HG02870 (cell line): ENCODE data around the gene ACSS3.
A peak's percentile ranks its signal among the peaks of the same experiment; 100 is the strongest.
"Not testable (repeated sequence)": the region's sequence is repeated elsewhere in the genome, so short reads cannot be mapped to it uniquely, and the experiment has no call there.

ENCODE experiments used
- ATAC-seq: cut with Tn5 transposase; IDR thresholded peaks from one replicate; pipeline ENCODE4 v1.9.1; 2021; ENCODE audit warnings: mild to moderate bottlenecking, moderate library complexity; ENCODE audit not compliant: unreplicated experiment

ACSS3 gene

DNA sequence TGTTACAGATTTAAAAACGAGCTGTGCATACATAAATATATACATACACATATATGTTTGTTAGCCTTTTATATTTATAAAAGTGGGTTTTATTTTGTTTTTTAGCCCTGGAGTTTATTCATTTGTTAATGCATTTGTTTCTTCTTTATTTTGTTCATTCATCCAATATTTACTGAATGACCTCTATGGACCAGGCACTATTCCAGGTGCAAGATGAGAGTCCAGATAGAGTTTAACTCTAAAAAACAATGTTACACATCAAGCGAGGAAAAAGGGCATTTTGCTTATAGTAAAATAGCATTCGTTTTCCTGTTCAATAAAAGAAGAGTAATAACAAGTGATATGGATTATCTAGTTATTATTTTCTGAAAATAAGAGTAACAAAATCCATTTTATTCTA, 14.2 kb downstream of the ACSS3 start:
- no peak for ATAC-seq

GRCh38 chr12:81094718-81095360, 17.0 kb downstream of the ACSS3 start:
- ATAC-seq, result no peak

GRCh38 chr12:81095501-81096232, 17.8 kb downstream of the ACSS3 start:
- no peak for ATAC-seq

DNA sequence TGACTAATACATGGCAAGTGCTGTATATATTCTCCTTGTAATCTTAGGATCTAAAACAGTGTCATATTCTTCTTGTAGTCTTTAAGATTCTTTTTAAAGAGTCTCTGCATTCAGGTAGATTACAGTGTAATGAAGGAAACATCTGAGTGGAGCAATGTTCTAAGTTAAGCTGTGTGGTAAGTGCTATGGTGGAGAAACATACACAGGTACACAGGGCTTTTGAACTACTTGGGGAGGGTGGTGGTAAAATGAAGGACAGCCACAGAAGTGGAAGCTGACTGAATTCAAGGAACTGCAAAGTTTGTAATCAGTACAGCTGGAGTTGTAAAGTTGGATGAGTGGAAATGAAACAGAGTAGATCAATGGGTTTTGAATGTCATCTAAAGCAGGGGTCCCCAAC, 27.8 kb downstream of the ACSS3 start:
- ATAC-seq, result no peak

GRCh38 chr12:81114226-81114625, 36.3 kb downstream of the ACSS3 start:
- ATAC-seq, result no peak

DNA sequence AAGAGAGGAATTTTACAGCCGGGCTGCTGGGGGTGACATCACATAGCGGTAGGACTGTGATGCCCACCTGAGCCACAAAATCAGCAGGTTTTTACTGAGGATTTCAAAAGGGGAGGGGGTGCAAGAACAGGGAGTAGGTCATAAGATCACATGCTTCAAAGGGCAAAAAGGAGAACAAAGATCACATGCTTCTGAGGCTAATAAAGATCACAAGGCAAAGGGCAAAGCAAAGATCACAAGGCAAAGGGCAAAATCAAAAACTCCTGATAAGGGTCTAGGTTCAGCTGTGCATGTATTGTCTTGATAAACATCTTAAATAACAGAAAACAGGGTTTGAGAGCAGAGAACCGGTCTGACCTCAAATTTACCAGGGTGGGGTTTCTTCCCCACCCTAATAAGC, 41.2 kb downstream of the ACSS3 start:
- ATAC-seq, result not testable (repeated sequence)

GRCh38 chr12:81120961-81121360, 43.1 kb downstream of the ACSS3 start:
- ATAC-seq, result no peak

DNA sequence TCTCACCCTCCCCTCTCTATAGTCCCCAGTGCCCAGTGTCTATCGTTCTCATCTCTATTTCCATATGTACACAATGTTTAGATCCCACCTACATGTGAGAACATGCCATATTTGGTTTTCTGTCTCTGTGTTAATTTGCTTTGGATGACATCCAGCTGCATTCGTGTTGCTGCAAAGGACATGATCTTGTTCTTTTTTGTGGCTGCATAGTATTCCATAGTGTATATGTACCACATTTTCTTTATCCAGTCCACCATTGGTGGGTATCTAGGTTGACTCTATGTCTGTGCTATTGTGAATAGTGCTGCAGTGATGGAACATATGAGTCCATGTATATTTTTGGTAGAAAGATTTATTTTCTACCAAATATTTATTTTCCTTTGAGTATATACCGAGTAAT, 45.7 kb downstream of the ACSS3 start:
- no peak for ATAC-seq

GRCh38 chr12:81125691-81126090, 47.8 kb downstream of the ACSS3 start:
- no peak for ATAC-seq

GRCh38 chr12:81128930-81129554, 51.2 kb downstream of the ACSS3 start:
- peak; percentile 100 for ATAC-seq

DNA sequence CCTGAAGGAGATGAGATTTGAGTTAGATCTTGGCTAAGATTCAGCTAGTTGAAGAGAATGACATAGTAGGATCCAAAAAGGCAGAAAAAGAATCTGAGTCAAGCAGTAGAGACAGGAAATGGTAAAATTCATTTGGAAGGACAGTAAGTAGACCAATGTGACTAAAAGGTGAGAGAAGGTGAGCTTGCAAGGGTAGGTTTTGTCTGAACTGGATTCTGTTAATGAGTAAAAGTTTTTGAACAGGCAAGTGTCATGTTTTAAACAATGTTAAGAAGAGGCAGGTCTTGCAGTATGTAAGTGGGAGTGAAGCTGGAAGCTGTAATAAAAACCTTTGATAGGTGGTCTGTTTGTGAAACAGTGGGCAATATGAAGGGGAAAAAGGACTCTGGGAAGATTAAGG, 58.6 kb downstream of the ACSS3 start:
- no peak for ATAC-seq

DNA sequence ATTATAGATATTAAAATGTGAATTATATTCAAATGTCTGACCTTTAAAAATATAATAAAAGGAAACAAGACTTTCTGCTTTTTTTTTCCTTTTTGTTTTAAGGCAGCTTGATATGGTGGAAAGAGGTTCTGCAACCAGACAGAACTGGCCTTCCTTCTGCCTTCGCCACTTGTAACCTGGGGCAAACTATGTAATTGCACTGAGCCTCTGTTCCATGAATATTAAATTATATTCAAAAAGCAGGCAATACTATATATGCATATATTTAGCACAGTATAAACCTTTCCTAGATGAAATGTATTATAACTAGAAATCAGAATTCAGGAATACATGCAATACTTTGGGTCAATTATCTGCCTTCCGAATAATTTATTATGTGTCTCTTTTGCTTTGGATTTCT, 59.9 kb downstream of the ACSS3 start:
- ATAC-seq, result no peak

- no peak for ATAC-seq
Measured at GRCh38 chr12:81141217-81141616, 63.3 kb downstream of the ACSS3 start.

DNA sequence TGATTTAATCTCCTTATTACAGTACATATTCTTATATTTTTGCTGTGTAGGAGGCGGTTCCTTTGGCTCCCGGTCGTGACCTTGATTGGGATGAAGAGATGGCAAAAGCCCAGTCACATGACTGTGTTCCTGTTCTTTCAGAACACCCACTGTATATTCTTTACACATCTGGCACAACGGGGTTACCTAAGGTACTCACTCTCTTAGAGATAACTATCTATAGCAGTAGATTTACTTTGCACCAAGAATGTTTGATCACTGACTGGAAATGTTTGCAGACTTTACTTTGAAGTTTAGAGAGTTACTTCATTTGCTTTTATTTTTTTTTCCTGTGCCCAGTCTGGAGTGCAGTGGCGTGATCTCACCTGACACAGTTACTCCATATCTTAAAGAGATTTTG, 65.2 kb downstream of the ACSS3 start:
- ATAC-seq, result no peak

DNA sequence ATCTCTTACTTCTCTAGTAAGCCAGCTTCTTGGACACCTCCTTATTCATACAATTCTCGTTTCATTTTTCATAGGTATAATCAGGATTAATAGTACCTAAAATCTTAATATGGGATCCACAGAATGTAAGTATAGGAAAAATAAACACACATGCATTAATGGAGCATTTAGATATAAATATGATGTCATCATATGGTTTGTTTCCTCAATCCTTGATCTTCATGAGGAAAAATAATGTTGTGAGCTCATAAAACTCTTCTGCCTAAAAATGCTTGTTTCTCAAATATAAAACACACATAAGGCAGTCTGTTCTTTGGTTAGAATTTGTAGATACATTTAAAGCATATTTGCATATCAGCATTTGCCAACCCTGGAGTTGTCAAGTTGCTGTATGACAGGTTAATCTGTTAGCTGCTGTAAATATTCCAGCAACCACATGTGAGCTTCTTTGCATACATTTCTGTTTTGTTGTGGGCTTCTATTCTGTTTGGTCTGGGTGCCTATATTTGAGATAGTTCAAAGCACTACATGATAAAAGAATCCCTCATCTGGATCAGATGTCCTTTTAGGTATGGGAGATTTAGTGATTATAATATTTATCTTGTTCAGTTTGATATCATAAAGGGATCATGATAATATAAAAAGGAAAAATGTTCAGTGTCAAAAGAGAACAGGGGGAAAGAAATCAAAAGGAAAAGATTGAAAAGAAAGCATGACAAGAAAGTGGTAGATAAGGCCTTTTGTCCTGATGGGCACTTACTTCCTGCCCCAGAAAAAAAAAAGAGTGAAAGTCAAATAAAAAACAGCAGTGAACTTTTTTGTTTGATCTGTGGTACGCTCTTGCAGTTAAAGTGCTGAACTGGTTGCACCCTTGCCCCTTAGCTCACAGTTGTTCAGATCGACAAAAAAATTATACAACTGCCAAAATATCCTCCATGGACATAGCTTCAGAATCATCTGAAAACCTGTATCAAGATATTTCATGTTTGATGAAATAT, 68.6 kb downstream of the ACSS3 start:
- ATAC-seq, result no peak

- ATAC-seq, result no peak
Measured at GRCh38 chr12:81147292-81147919, 69.5 kb downstream of the ACSS3 start.

DNA sequence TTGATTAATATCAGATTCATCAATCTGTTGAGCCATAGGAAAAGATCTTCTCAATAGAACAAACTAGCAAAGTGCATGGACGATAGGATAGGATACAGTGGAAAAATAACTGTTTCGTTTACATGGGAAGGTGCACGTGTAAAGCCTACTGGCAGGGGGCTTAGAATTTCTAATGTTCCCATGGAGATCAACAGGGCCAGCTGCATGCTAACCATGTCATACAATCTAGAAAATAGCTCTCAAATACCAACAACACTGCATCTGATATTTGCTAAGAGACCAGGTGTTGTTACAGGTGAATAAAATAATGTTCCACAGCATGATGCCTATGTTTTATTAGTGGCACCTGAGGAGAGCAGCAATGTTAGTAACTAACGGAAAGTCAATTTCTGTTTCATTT, 72.5 kb downstream of the ACSS3 start:
- no peak for ATAC-seq

DNA sequence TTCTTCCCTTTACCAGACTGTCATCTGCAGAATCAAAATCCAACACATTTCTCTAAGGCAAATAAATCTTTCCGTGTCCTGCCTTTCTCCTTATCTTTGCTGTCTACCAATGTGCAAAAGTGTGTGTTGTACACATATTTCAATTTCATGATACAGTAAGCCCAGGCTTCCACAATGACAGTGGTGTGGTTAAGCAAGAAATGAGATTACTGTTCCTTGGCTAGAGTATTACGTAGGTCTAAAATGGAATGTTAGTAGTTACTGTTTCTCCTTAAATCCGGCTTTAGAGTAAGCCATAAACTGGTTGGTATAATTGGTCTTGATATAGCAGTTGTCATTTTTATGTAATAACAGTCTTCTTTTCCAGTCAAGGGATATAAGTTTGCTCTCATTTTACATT, 82.0 kb downstream of the ACSS3 start:
- no peak for ATAC-seq

- no peak for ATAC-seq
Measured at GRCh38 chr12:81161680-81162079, 83.8 kb downstream of the ACSS3 start.

- no peak for ATAC-seq
Measured at GRCh38 chr12:81162391-81163136, 84.7 kb downstream of the ACSS3 start.
